IMR-90 (cell line): ENCODE results near the gene THYN1.

Experiments used
- POLR2A ChIP-seq: IDR thresholded peaks from 2 replicates; pipeline ENCODE4 v1.6.1; 2012; ENCODE audit warnings: mild to moderate bottlenecking, low read depth, low read length
- RFX5 ChIP-seq: IDR thresholded peaks from 2 replicates; pipeline ENCODE4 v1.8.0; 2012; ENCODE audit warnings: low read depth, mild to moderate bottlenecking, low read length, moderate library complexity
- SMC3 ChIP-seq: fragments of 150-350 bp; IDR thresholded peaks from 2 replicates; pipeline ENCODE4 v1.6.1; 2016; ENCODE audit warnings: low read depth, mild to moderate bottlenecking, antibody characterized with exemption, low read length, moderate library complexity
- TF ChIP-seq, protein P1 (sequence below): conservative IDR thresholded peaks from 2 replicates; pipeline ENCODE4 v1.5.1; 2012; ENCODE audit warnings: mild to moderate bottlenecking, low read depth, low read length, improper control_type of control experiment
- TF ChIP-seq, protein P2 (sequence below): fragments of 150-350 bp; IDR thresholded peaks from 2 replicates; pipeline ENCODE4 v1.6.1; 2017; ENCODE audit warnings: mild to moderate bottlenecking, antibody characterized with exemption, low read length, low read depth

DNA sequence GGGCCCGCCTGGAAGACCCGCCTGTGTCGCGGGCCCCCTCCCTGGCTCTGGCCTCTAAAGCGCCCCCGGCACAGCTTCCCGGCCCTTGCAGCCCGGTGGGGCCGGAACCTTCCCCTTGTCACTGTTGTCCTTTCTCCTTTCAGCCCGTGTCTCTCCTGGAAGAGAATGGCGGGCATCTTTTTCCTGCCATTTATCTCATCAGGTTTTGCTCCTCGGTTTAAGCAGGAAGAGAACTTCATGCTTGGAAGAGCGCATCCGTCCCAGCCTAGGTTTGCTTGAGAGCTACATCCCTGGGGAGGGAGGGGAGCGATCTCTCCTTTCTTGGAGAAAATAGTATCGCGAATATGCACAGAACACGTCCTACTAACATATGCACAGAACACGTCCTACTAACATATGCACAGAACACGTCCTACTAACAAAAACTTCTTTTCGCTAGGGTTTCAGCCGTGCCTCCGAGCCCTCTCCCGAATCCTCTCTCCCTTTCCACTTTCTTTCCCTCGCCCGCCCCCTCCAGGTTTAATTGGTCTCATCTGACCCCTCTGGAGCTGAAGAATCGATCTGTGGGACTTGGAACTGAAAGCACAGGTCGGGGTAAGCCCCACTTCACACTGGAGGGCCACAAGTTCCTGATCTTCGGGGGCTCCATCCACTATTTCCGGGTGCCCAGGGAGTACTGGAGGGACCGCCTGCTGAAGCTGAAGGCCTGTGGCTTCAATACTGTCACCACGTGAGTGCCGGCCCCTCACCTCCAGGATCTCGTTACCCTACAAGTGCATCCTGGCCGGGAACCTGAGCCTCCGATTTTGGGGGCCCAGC, 24.2 kb upstream of the THYN1 start:
- TF ChIP-seq, protein P1, sequence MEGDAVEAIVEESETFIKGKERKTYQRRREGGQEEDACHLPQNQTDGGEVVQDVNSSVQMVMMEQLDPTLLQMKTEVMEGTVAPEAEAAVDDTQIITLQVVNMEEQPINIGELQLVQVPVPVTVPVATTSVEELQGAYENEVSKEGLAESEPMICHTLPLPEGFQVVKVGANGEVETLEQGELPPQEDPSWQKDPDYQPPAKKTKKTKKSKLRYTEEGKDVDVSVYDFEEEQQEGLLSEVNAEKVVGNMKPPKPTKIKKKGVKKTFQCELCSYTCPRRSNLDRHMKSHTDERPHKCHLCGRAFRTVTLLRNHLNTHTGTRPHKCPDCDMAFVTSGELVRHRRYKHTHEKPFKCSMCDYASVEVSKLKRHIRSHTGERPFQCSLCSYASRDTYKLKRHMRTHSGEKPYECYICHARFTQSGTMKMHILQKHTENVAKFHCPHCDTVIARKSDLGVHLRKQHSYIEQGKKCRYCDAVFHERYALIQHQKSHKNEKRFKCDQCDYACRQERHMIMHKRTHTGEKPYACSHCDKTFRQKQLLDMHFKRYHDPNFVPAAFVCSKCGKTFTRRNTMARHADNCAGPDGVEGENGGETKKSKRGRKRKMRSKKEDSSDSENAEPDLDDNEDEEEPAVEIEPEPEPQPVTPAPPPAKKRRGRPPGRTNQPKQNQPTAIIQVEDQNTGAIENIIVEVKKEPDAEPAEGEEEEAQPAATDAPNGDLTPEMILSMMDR: no peak
- TF ChIP-seq, protein P2, sequence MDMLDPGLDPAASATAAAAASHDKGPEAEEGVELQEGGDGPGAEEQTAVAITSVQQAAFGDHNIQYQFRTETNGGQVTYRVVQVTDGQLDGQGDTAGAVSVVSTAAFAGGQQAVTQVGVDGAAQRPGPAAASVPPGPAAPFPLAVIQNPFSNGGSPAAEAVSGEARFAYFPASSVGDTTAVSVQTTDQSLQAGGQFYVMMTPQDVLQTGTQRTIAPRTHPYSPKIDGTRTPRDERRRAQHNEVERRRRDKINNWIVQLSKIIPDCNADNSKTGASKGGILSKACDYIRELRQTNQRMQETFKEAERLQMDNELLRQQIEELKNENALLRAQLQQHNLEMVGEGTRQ: no peak
- TF ChIP-seq POLR2A (no peak), SMC3 (no peak), RFX5 (no peak)
